Omental fat pad (tissue), 4 donors: Measurements from ENCODE around the gene SLN. TPM values are rescaled to one million over a fixed set of nuclear protein-coding genes. Genes with fewer than 3 reads are reported as not detected.

ENCODE experiments used
- ATAC-seq: fragments of 150-250 bp; one replicate; pipeline ENCODE4 v1.9.1; 2016; ENCODE audit warnings: mild to moderate bottlenecking, moderate library complexity; ENCODE audit not compliant: low FRiP score
- DNase-seq: peaks from one replicate; pipeline ENCODE4 v3.0.0-alpha.2; 2019; ENCODE audit warnings: low spot score
- total RNA-seq, 4 donors: library from RNA; depleted of rRNA; stranded (reverse); fragments of >200 nt; gene quantifications; one replicate each; pipeline ENCODE4 v1.1.0, GENCODE V29; 2016
- TF ChIP-seq, protein P1 (sequence below), 3 donors: fragments of 450-650 bp; IDR thresholded peaks; one replicate each; pipeline ENCODE4 v1.5.1; 2016 to 2017; ENCODE audit warnings: antibody characterized with exemption in 3 of 3, mild to moderate bottlenecking in 3 of 3, moderate library complexity in 2 of 3

Gene SLN
- total RNA-seq, 4 donors from 2014 or later, result not detected

DNA sequence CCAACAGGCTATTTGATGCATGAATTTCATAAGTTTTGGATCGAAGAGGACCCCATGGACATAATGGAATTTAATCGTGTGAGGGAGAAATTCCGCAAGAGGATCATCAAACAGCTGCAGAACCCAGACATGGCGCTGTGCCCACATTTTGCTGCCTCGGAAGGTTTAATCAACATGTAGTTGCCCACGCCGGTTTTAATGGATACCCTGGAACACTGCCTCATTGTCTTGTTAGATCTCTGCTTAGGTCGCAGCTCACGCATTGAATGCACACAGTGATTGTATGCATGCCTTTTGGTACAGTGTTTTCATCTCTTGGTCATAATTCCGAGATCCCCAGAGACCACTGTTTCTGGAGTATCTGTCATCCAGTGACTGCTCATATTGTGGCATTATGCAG, 46.8 kb downstream of the SLN start:
- TF ChIP-seq, protein P1, sequence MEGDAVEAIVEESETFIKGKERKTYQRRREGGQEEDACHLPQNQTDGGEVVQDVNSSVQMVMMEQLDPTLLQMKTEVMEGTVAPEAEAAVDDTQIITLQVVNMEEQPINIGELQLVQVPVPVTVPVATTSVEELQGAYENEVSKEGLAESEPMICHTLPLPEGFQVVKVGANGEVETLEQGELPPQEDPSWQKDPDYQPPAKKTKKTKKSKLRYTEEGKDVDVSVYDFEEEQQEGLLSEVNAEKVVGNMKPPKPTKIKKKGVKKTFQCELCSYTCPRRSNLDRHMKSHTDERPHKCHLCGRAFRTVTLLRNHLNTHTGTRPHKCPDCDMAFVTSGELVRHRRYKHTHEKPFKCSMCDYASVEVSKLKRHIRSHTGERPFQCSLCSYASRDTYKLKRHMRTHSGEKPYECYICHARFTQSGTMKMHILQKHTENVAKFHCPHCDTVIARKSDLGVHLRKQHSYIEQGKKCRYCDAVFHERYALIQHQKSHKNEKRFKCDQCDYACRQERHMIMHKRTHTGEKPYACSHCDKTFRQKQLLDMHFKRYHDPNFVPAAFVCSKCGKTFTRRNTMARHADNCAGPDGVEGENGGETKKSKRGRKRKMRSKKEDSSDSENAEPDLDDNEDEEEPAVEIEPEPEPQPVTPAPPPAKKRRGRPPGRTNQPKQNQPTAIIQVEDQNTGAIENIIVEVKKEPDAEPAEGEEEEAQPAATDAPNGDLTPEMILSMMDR (IDR thresholded peaks at IDR 0.05), result no peak
- DNase-seq (no peak), ATAC-seq (no peak)

DNA sequence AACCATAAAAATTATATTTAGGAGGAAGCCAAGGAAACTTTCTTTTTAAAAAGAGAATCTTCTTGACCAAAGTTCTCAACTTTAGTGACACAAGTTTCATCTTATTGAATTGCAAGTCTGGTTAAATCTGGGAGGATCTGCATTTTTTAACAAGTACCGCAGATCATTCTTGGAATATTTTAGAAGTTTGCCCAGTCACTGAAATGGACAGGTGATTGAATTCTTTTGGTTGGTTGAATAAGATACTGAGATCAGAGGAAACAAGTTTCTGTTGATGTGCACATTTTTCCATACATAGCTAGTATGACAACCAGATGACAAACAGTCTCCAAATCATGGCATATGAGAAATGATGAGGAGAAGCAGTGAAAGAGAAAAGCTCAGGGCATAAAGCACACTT, 50.2 kb downstream of the SLN start:
- TF ChIP-seq, protein P1 (IDR thresholded peaks at IDR 0.05), result no peak
- DNase-seq, result no peak
- ATAC-seq, result no peak

DNA sequence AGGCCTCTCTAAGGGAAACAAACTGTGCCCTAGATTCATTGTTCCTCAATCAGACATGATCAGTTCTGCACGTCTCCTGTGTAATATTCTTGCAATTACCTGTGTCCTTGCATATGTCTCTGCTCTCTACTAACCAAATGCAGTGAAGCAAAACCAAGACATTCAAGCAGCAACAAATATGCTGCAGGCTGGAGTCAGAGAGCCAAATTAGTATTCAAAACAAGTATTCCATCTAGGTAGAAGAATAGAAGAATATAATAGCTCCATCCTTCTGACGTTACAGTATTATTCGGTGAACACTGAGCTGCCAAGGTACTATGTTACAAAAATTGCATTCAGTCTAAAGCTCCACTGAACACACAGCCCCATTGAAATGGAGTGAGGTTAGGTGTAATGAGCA, 51.8 kb downstream of the SLN start:
- TF ChIP-seq, protein P1 (IDR thresholded peaks at IDR 0.05), result no peak
- ATAC-seq (no peak), DNase-seq (no peak)

DNA sequence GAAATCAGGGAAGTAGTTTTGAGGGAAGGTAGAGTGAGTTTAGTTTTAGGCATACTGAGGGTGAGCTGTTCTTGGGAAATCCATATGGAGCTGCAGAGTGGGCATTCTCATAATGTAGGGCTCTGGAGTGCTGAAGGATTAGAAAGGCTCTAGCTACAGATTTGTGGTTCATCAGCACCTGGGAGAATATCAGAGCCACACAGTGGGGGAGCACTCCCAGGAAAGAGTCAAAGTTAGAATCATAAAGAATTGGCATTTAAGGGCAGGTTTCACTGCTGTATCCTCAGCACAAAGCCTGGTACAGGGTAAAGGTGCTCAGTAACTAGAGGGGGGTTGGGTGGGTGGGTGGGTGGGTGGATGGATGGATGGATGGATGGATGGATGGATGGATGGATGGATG, 52.5 kb downstream of the SLN start:
- TF ChIP-seq, protein P1 (IDR thresholded peaks at IDR 0.05), result no peak
- DNase-seq (no peak), ATAC-seq (no peak)

Other genes starting within 250 kb of the SLN start
- gene ALKBH8, start 146.3 kb downstream of the SLN start, total RNA-seq, result 10 to 100 TPM in 1 of 4 donors, 1 to 10 TPM in 3; 4.4 to 11.8 (median 7.1) TPM
- not detected for gene ELMOD1, start 120.9 kb downstream of the SLN start, total RNA-seq
- 10 to 100 TPM in 1 of 4 donors, 1 to 10 TPM in 3; 4.9 to 15.1 (median 8.8) TPM for gene SLC35F2, start 146.7 kb upstream of the SLN start, total RNA-seq
- 1 to 10 TPM; 1.4 to 4.3 (median 2.5) TPM for gene RAB39A, start 216.4 kb upstream of the SLN start, total RNA-seq